Cardiac fibroblast (primary cell): ENCODE results near the gene ATG10.
"Not testable (repeated sequence)": the region's sequence is repeated elsewhere in the genome, so short reads cannot be mapped to it uniquely, and the experiment has no call there.

Experiments used
- DNase-seq, 2 donors: peaks; one replicate each; pipeline versions ENCODE4 v3.0.0 to v3.0.0-alpha.2; 2010; ENCODE audit warnings: low read depth in 2 of 2
- H3K4me3 ChIP-seq, 2 donors: replicated peaks in 1 of 2; 1 replicate in 1 of 2; 2 replicates in 1 of 2; pipeline ENCODE4 v1.5.1; 2011; ENCODE audit warnings: low read depth in 2 of 2, low read length in 2 of 2, mild to moderate bottlenecking in 2 of 2, moderate library complexity in 1 of 2
- TF ChIP-seq, protein P1 (sequence below): IDR thresholded peaks from one replicate; pipeline ENCODE4 v1.5.1; 2011; ENCODE audit warnings: low read depth, mild to moderate bottlenecking, low read length, inconsistent platforms

ATG10 gene

DNA sequence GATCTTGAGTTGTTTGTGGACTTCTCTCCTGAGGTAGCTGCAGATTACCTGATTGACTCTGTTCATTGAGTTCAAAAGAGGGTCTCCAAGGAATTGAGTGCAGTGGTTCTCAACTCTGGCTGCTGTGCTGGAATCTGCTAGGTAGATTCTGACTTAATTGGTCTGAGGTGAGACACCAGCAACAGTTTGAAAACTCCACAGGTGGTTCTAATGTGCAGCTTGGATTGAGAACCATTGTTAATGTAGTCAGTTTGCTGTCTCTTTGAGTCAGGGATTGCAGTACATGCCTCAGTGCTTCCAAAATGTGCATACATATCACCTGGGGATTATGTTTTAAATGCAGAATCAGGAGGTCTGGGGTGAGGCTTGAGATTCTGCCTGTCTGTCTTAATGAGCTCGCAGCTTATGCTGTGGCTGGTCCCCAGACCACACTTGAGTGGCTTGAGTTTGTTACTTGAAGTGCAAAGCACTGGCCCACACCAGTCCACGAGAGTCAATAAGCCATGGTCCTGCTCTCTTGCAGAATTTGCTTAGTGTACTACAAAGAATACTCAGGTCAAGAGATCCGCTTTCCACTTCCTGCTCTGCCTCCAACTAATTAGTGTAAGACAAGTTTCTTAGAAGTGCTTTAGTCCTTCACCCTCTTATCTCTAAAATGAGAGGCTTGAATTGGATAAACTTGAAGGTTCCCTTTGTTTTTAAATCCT is 82.3 kb downstream of the ATG10 start:
- TF ChIP-seq, protein P1, sequence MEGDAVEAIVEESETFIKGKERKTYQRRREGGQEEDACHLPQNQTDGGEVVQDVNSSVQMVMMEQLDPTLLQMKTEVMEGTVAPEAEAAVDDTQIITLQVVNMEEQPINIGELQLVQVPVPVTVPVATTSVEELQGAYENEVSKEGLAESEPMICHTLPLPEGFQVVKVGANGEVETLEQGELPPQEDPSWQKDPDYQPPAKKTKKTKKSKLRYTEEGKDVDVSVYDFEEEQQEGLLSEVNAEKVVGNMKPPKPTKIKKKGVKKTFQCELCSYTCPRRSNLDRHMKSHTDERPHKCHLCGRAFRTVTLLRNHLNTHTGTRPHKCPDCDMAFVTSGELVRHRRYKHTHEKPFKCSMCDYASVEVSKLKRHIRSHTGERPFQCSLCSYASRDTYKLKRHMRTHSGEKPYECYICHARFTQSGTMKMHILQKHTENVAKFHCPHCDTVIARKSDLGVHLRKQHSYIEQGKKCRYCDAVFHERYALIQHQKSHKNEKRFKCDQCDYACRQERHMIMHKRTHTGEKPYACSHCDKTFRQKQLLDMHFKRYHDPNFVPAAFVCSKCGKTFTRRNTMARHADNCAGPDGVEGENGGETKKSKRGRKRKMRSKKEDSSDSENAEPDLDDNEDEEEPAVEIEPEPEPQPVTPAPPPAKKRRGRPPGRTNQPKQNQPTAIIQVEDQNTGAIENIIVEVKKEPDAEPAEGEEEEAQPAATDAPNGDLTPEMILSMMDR, result no peak
- no peak for DNase-seq
- H3K4me3 ChIP-seq, result no peak overlapping the region

GRCh38 chr5:82057051-82057450 is 85.2 kb downstream of the ATG10 start:
- H3K4me3 ChIP-seq, result no peak overlapping the region
- no peak for DNase-seq
- TF ChIP-seq, protein P1, result no peak

DNA sequence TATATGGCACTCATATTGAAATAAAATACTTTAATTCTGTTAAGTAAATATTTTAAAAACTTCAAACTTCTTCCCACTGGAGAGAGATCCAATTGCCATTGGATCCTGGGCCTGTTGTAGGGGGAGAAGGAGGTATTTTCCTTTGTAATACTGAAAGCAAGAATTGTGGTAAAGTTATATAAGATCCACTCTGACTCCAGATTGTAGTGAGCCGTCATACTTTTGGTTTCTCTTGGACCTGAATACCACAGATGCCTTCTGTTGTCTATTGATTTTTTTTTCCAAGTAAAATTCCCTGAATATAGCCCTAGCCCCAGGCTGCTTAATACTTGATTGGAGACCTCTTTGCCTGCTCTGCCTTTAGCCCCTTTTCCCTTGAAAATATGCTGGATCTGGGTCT is 86.9 kb downstream of the ATG10 start:
- no peak overlapping the region for H3K4me3 ChIP-seq
- no peak for DNase-seq
- TF ChIP-seq, protein P1, result no peak

GRCh38 chr5:82066791-82067190 is 95.0 kb downstream of the ATG10 start:
- H3K4me3 ChIP-seq, result no peak overlapping the region
- TF ChIP-seq, protein P1, result no peak
- no peak for DNase-seq

GRCh38 chr5:82068042-82068441 is 96.2 kb downstream of the ATG10 start:
- H3K4me3 ChIP-seq, DNase-seq: not testable (repeated sequence)

GRCh38 chr5:82068723-82069122 is 96.9 kb downstream of the ATG10 start:
- peak in 1 of 2 donors; percentile 8 for DNase-seq
- no peak overlapping the region for H3K4me3 ChIP-seq
- TF ChIP-seq, protein P1, result no peak

GRCh38 chr5:82072138-82072537 is 100.3 kb downstream of the ATG10 start:
- peak in 1 of 2 donors; percentile 3 for DNase-seq
- H3K4me3 ChIP-seq, result no peak overlapping the region
- TF ChIP-seq, protein P1, result no peak
